ENCODE measurements around the gene TBC1D22A.

Gene TBC1D22A

DNA sequence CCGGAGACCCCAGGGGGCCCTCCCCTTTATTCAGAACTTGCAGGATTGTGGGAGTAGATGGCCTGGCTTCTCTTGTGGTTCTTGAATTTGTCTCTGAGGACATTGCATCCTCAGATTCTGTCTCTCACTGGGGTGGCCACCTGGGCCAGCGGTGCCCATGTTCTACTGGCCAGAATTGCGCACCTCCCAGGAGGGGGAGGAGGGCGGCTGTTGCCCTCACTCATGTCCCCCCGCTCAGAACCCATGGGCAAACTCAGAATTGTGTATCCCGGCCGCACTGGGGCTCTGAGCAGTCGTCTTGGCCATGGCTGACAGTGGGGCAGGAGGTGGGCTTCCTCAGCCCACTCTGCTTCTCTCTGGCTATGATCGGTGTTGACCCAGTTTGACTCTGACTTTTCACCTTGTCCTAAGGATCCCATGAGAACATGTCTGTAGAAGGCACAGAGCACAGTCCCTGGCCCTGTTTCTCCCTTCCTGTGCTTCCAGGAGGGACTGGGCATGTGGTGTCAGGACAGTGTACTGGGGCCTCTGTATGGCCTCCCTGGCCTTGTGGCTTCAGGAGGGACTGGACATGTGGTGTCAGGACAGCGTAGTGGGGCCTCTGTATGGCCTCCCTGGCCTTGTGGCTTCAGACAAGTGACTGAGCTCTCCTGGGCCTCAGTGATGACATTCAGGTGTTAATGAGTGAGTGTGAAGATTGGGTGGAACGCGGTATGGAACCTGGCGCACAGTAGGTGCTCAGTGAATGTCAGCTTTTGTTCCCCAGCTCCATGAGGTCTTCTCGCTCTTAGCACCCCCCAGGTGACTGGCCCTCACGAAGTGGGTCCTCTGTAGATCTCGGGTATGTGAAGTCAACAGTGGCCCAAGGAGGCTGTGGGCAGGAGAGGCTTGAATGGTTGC lies 99.3 kb downstream of the TBC1D22A start:
- DNase-seq = no peak

DNA sequence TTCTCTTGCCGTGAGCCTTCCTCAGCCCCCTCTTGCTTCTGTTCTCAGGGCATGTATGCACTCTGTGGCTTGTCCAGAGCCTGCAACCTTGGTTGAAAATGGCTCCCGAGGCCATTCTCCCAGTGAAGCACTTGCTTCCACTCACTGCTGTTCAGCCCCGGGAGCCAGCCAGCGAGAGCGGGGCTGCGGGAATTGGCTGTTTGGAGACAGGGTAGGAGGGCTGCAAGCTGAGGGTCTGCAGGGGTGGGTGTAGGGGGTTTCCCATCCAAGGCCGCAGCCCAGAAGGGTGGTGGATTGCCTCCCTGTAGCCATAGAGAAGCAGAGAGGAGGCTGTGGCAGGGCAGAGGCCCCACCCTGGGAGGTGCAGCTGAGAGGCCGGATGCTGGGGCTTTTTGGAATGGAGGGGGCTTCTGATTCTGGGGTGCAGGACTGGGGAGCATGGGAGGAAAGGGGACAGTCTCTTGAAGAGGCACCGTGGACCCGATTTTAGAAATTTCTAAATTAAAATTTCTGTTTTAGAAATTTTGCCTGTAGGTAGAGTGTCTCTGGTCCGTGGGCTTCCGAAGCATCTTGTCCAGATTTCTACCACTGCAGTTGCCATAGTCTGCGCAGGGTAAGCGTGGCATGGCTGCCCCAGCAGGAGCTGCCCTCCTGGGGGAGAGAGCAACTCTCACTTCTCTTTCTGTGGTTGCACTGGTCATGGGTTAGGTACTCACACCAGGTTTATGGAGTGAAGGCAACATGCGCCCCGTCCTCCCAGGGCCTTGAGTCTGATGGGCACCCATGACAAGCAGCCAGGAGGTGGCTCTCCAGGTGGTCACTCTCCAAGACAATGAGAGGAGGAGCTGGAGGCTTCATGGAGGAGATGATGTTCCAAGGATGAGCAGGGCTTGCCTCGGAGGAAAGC lies 100.2 kb downstream of the TBC1D22A start:
- DNase-seq = no peak

DNA sequence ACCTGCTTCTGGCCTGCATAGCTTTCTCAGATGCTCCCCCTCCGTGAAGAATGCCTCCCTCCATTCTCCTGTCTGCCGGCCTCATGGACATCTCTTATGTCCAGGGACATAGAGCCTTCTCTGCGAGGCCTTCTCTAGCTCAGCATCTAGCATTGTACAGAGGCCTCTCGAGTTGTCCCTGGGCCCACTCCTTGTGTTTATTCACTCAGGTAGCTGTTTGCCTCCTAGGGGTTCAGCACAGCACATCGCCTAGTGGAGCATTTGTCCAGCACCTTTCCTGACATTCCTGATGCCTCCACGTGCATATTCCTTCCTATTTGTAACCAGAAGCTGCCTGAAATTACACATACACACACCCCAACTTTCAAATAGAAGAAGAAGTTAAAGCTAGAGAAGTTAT lies 101.3 kb downstream of the TBC1D22A start:
- no peak for DNase-seq

DNA sequence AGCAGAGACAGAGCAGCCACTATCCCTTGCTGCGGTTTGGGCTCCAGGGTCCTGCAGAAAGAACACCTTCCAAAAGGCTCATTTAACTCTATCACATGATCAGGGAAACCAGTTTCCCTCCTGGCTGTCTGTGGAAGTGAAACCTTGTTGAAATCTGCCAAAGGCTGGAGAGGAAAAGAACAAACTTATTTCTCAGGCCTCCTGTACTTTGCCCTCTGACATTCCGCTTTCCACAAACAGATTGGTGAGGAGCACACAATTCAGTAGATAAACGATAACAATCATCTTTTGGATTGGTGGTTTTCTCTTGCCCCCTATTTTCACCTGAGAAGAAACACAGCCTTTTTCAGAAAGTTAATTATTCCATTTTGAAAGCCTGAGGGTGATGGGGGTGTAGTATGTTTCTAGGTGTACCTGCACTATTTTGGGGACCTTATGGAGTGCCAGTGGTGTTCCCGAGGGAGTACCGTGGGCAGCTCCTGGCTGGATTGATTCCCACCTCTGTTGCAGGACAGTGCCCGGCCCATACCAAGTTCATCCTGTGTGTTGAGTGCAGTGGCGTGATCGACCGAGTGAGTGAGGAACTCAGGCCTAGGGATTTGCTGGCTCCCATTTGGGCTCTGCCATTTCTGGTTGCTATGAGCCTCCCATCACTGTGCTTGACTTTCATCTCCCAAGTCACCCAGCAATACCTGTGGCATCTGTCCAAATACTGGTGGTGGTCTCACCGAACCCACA lies 102.0 kb downstream of the TBC1D22A start:
- DNase-seq = no peak

DNA sequence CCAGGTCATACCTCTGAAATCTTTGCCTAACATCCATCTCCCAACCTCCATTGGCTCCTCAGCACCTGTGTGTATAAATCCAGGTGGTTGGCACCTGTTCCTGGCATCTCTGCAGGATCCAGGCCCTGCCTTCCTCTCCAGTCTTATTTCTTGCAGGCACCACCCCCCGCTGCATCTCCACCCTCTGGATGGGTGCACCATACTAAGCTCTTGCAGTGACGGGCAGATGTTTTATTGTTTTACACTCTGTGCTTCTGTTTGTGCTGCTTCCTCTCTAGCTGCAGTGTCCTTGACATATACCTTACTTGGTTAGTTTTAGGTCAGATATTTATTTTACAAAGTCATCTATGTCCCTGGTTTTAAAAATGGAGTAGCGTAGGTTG lies 102.6 kb downstream of the TBC1D22A start:
- no peak for DNase-seq

DNA sequence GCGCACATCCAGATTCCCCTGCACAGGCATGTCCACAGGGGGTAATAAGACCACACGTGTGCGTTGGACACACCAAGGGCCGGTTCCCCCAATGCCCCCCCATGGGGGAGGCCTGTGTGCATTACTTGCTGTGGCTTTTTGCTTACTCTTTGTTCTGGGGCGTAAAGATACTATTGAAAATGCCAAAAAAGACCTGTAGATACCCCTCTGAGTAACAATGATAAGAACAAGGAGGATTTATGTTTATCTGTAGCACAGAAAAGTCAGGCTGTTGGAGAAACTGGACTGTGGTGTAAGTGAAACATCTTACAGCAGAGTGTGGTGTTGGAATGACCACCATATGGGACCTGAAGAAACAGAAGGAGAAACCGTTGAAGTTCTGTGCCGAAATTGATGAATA lies 103.2 kb downstream of the TBC1D22A start:
- DNase-seq = no peak

DNA sequence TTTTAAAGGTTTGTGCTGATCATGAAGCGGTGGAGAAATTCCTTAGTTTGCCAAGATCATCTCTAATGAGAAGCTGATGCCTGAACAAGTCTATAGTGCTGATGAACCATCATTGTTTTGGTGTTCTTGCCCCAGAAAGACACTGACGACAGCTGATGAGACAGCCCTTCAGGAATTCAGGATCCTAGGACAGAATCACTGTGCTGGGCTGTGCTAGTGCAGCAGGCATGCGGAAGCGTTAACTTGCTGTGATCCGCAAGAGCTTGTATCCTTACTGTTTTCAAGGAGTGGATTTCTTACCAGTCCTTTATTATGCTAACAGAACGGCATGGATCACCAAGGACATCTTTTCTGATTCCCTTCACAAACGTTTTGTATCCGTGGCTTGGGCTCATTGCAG lies 104.1 kb downstream of the TBC1D22A start:
- DNase-seq = no peak

DNA sequence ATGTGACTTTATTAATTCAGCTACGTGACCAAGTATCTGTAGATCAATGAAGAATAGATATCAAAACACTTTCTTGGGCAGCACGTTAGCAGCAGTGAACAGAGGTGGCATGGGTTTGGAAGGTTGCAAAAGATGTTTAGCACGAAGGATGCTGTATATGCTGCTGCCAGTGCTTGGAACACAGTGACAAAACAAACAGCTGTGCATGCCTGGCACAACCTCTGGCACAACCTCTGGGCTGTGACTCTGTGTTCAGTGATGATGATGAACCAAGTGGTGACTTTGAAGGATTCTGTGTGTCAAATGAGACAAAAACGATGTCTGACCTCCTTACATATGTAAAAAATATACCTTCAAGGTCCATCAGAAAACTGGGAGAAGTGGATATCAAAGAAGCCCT lies 104.7 kb downstream of the TBC1D22A start:
- DNase-seq = no peak

DNA sequence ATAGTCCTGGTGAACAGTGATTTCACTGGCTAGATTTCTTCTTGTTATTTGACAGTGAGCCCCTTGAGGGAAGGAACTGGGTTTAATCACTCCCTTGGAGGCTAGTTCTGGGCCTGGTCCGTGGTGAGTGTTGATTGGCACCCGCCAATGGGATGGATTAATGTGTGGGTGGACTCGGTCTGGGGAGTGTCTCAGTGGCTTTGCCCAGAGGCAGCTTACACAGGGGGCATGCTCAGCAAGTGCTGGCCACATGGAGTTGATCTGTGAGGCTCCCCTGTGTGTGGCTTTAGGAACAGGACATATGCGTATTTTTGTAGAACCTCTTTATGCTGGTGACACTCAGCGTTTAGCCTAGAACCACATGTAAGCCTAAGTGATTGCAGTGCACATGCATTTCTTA lies 106.9 kb downstream of the TBC1D22A start:
- DNase-seq = no peak

DNA sequence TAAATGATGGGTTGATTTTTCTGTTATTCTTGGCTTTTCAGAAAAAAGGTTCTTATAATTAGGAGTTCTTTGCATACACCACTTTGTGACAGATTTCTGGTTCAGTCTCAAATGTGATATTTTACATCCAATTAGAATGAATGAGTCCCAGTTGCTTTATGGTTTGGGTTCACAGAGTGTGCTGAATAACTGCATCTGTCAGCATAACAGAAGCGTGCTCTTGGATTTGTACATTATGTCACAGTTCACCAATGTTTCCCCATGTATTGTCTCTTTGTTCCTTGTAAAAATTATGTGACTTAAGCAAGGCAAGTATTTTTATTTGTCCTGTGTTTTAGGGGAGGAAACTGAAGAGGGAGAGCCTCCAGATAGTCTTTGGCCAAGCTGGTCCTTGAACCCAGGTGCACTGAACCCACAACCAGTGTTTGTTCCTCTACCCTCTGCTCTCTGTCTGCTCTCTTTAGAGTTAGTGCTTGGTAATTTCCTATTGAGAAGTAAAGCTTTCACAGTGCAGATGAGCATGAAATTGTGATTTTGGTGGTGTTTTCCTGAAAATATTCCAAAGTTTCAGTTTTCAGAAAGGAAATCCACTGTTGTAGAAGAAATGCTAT lies 107.5 kb downstream of the TBC1D22A start:
- no peak for DNase-seq

DNA sequence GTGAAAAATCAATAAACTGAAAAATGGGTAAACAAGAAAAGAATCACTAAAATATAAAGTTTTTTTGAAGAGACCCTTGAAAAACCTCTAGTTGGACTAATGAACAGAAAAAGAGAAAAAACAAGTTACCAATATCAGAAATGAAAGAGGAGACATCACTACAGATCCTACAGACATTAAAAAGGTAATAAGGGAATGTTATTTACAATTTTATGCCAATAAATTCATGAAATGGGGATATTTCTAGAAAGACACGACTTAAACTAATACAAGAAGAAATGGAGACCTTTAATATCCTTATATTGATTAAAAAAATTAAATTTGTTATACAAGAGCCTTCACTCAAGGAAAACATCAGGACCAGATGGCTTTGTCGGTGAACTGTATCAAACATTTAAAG lies 109.4 kb downstream of the TBC1D22A start:
- DNase-seq = no peak

DNA sequence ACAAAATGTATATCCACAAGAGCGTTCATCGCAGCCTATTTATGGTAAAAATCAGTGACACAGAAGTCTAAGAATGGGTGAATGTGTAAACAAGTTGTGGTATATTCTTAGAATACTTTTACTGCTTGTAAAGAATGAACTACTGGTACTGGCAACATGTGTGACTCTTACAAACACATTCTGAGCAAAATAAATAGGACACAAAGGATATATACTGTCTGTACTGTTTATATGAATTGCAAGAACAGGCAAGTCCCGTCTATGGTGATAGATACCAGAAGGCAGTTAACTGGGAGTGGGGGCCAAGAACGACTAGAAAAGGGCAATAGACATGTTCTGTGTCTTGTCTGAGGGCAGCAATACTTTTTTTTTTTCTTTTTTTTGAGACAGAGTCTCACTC lies 112.6 kb downstream of the TBC1D22A start:
- no peak for DNase-seq

DNA sequence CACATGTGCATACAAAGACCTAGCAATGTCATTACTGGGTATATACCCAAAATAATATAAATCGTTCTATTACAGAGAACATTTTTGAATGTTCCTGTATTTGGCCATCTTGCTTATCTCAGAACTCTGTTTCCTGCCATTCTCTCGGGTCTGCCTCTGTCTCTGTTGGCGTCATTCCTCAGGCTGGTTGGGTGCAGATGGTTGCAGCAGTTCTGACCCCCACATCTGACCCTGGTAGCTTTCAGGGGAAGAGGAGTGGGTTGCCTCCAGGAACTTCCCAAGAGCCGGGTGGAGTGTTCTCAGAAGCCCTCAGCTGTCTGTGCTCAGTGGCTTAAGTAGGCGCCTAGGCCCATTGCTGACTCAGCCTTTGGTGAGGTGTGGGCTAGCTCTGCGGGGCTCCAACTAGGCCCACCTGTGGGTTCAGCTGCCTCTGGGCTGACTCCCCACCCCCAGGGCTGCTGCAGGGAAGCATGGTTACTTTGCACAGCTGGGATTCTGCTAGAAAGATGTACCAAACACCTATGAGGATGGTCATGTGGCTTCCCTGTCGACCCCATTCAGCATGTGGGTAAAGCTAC lies 114.0 kb downstream of the TBC1D22A start:
- DNase-seq = no peak

DNA sequence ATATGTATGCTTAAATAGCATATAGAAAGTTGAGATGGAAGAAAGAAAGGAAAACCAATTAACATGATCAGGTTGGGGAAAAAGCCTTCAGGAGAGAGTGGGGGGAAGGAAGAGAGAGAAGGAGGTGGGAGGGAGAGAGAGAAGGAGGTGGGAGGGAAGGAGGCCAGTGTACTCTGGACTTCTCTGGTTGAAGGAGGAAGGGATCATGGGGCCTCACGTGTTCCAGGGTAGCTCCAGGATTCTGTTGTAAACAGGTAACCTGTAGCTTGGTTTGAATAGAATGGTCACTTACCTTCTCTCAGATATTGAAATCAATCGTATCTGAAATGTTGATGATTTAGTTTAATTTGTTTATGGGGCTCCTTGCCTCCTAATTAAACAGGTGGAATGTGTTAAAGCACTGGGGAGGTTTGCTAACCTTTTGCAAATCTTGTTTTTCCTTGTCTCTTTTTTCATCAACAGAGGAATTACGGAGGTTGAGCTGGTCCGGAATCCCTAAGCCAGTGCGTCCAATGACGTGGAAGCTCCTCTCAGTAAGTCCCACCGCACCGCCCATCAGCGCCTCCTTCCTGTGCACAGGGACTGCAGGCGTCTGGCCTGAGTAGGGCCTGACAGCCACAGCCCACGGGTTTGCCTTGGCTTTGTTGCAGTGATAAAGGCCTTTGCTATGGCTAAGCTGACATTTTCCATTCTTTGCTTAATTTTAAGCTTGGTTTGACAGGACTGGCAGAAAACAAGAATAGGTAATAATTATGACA lies 115.9 kb downstream of the TBC1D22A start:
- no peak for DNase-seq

DNA sequence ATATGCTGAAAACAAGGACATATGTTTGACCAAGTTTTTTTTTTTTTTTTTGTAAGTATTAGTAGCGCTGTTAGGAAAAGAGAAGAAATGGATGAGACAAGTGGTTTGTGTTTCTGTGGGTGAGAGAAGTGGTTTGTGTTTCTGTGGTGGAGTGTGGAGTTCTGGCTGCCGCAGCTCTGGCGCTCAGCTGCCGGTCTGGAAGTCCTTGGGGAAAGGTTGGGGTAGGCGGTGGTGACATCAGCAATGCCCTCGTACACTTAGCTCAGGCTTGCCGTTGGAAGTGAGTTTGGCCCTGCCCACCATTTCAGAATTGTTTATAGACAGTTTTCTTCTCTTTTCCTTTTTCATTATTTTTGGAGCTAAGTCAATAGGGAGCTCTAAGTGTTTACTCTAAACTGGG lies 116.6 kb downstream of the TBC1D22A start:
- DNase-seq = no peak

DNA sequence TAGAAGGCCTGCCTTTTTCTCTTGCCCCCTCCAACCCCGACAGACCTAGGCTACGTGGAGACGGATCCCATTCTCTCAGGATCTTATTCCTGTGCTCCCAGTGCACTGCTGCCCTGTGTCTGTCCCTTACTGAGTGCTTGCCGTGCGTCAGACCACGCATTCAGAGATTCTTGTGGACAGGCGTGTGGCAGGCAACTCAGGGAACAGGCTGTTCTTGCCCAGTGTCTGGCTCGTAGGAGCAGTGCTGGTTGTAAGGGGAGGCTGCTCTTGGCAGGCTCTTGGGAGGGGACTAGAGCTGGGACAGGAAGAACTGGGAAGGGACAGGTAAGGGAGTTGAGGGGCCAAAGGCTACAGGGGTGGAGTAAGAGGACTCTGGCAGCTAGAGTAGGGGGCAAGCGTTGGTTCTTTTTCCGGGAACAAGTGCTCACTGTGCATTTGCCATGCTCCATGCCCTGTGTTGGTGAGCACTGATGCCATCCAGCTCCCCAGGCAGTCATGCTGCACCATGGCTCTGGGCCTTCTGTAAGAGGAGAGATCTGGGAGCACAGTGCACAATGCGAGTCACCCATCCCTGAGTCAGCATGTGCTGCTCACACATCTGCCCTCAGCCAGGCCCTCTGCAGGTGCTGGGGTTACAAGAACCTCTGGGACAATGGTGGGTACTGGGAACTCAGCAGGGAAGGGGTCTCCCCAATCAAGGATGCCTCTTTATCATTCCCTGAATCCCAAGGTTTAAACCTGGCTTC lies 119.1 kb downstream of the TBC1D22A start:
- DNase-seq = no peak

DNA sequence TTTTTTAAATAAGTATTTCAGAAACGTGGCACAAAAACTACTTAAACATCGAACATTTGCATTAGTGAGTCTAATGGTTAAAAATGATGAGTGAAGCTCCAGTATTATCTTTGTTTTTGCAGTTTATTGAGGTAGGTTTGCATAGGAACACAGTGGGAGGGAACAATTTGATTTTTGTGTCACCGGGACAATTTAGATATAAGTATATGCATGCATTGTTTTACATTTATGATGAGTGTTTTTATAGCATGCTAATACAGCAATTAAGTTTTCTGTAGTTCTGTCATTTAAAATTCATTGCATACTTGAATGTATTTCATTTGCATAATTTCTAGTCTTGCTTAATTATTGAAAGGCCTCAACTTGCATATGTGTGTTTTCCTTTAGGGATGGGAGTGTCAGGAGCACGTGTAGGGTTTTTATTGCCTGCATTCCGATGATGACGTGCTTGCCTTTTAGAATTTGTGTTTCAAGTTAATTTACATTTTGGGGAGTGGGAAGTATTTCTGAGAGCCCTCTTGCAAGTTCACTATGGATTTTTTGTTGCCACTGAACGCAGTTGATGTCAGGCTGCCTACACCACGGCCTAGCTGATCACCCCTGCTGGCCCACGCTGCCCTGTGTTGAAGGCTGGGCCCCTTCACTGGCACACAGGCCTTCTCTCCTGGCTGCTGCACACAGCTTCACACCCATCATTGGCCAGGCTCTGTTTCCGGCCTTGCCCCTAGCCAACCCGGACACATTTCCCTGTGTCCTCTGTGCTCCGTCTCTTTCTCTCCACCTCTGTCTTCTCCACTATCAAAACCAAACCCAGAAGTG lies 120.9 kb downstream of the TBC1D22A start:
- no peak for DNase-seq

DNA sequence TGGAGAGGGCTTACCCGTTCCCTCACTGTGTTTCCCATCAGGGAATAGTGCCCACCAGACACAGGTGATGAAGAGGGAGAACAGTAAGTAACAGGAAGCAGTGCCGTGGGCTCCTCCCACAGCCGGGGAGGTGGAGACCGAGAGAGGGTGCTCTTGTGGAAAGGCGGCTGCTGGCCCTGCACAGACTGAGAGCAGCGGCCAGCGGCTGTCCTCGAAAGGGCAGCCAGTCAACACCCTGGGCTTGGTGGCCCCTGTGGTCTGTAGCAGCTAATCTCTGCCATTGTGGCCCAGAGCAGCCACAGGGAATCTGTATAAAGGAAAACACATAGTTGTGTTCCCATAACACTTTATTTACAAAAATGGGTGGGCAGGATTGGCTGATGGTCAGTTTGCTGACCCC lies 121.9 kb downstream of the TBC1D22A start:
- no peak for DNase-seq

DNA sequence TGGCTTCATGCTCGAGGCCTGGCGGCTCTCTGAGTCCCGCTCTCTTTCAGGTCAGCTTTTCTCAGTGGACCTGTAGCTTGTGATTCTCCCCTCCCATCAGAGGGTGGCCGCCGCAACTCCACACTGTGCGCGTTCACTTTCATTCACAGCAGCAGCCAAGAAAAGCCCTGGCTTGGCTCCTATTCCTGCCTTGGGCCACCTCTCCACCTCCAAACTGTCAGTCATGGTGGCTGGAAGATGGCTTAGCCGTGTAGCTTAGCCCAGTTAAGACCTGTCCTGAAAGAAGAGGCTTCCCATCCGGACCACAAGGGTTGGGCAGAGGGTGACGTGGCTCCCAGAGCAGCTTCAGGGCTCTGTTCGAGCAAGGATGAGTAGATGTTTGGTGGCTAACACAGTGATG lies 125.5 kb downstream of the TBC1D22A start:
- no peak for DNase-seq

DNA sequence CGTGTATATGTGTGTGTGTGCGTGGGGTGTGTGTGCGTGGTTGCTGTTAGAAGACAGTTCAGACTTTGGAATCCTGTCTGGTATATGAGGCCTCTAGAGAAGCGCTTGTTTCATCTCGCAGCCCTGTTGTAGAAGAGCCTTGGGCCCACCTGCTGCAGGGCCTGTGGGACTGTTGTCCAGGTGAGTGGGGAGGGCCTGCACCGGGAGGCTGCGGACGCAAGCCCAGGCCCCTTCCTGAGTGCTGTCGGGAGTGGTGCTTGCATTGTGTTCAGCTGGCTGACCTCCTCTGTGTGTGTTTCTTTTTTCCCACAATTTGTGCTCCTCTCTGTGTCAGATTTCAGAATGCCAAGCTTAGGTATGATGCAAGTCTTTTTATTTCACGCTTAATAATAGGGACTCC lies 128.4 kb downstream of the TBC1D22A start:
- no peak for DNase-seq

Measured in right kidney (tissue), 1 donor.